Measurements from ENCODE around the gene INSC.

Gene INSC

GRCh38 chr11:15291885-15292284 lies 177.2 kb downstream of the INSC start:
- no peak for DNase-seq (ENCODE audit: low read depth)

GRCh38 chr11:15293975-15294620 lies 179.4 kb downstream of the INSC start:
- no peak for DNase-seq (ENCODE audit: low read depth)

- DNase-seq (ENCODE audit: low read depth), result no peak
Observed at GRCh38 chr11:15295695-15296094, 181.0 kb downstream of the INSC start.

All from activated T-cell treated with anti-CD3 and anti-CD28 coated beads for 48 hours (primary cell).